GM21390 (cell line): Measurements from ENCODE around the gene TAS2R4.
"Not testable (repeated sequence)": the region's sequence is repeated elsewhere in the genome, so short reads cannot be mapped to it uniquely, and the experiment has no call there.

Experiments used
- ATAC-seq: cut with Tn5 transposase; IDR thresholded peaks from one replicate; pipeline ENCODE4 v1.9.1; 2021; ENCODE audit not compliant: unreplicated experiment

Gene TAS2R4

GRCh38 chr7:141822432-141822831 is 46.0 kb downstream of the TAS2R4 start:
- ATAC-seq = not testable (repeated sequence)
